ENCODE data around the gene B9D2. TPM values are rescaled to one million over a fixed set of nuclear protein-coding genes. Genes with fewer than 3 reads are reported as not detected.
A peak's percentile ranks its signal among the peaks of the same experiment; 100 is the strongest.

Gene B9D2
- polyA plus RNA-seq, 1 of the 3 experiments (the other 2 are of a cell fraction) = 13.3 TPM

DNA sequence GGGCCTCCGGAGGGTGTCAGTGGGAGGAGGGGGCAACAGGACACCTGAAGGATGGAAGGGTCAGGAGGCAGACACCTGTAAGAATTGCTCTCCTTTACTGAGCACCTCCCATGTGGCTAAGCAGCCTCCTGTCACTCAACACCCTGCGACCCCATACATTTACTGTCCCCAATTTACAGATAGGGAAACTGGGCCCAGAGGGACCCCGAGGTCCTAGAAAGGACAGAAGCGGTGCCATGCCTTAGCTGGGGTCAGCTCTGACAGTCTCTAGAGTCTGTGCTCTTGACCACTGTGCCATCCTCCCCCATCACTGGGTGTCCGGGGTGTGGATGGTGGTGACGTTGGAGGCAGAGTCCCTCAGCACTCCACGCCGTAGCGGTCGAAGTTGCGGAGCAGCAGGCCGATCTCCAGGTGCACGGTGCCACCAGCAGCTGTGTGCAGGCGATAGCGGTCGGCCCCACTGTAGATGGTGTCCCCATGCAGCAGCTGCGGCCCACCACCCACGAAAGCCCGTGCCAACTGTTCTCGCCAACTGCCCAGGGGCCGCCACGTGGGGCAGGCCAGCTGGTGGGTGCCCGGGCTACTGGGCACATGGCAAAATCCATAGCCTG lies 9.5 kb downstream of the B9D2 start:
- peaks cover 9% of the 10 kb centered on the region for H3F3A ChIP-seq (replicated peaks; ENCODE audit: insufficient read depth)
- H3K4me1 ChIP-seq (ENCODE audit: control insufficient read depth in 1 of 2, insufficient read depth in 2 of 2, low read depth in 1 of 2, low read length in 1 of 2) = peaks cover 0 to 34% of the 10 kb centered on the region in 2 experiments; a peak in 2 of 4 replicates
- no peak overlapping the region for H3K9ac ChIP-seq
- no peak for TF ChIP-seq MEF2A (IDR thresholded peaks at IDR 0.05; ENCODE audit: borderline replicate concordance, low read depth)
- TF ChIP-seq YY1 (IDR thresholded peaks at IDR 0.05; ENCODE audit: low read depth) = no peak
- no peak for TF ChIP-seq RFX5 (IDR thresholded peaks at IDR 0.05; ENCODE audit: low read length)
- TF ChIP-seq RAD21 (IDR thresholded peaks at IDR 0.05; ENCODE audit: low read length) = no peak
- TF ChIP-seq EZH2phosphoT487 (IDR thresholded peaks at IDR 0.05; ENCODE audit: borderline replicate concordance, low read depth) = no peak
- TF ChIP-seq, protein P1, sequence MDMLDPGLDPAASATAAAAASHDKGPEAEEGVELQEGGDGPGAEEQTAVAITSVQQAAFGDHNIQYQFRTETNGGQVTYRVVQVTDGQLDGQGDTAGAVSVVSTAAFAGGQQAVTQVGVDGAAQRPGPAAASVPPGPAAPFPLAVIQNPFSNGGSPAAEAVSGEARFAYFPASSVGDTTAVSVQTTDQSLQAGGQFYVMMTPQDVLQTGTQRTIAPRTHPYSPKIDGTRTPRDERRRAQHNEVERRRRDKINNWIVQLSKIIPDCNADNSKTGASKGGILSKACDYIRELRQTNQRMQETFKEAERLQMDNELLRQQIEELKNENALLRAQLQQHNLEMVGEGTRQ (IDR thresholded peaks at IDR 0.05; ENCODE audit: borderline replicate concordance, low read depth, low read length) = no peak
- TF ChIP-seq TAF1 (IDR thresholded peaks at IDR 0.05; ENCODE audit: borderline replicate concordance, low read depth, low read length) = no peak
- TF ChIP-seq, protein P2, sequence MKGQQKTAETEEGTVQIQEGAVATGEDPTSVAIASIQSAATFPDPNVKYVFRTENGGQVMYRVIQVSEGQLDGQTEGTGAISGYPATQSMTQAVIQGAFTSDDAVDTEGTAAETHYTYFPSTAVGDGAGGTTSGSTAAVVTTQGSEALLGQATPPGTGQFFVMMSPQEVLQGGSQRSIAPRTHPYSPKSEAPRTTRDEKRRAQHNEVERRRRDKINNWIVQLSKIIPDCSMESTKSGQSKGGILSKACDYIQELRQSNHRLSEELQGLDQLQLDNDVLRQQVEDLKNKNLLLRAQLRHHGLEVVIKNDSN (IDR thresholded peaks at IDR 0.05; ENCODE audit: borderline replicate concordance, low read depth) = no peak
- TF ChIP-seq FOSL2 (IDR thresholded peaks at IDR 0.05; ENCODE audit: borderline replicate concordance, low read depth) = no peak
- TF ChIP-seq CHD2 (IDR thresholded peaks at IDR 0.05; ENCODE audit: low read length, partially characterized antibody) = no peak
- TF ChIP-seq MXI1 (IDR thresholded peaks at IDR 0.05; ENCODE audit: low read depth, low read length) = no peak
- ChIA-PET POLR2A (no interaction called here), CTCF (interaction anchor here (0.6 to 3.6 kb wide), 7 partner anchors 9 to 150 kb away, joined by 3 to 15 read pairs (median 5); partner anchors contain the start of genes B9D2, CCDC97 and HNRNPUL1)
- no peak for DNase-seq
- peak overlapping the region in 1 of 2 experiments; percentile 79; a peak in 2 of 4 replicates for H3K27ac ChIP-seq (ENCODE audit: low read depth in 2 of 2, low read length in 1 of 2)
- H3K36me3 ChIP-seq (replicated peaks in 1 of 2; ENCODE audit: control insufficient read depth in 1 of 2, insufficient read depth in 2 of 2, low read length in 1 of 2) = peaks cover 0 to 6% of the 10 kb centered on the region in 2 experiments
- peak overlapping the region; percentile 99; the same call in 1 of the 2 replicates for H3K4me2 ChIP-seq
- peaks cover 38% of the 10 kb centered on the region for H4K20me1 ChIP-seq (ENCODE audit: insufficient read depth)
- WGBS (ENCODE audit: low lambda C conversion rate) = 82% methylated on average over 6 of the region's 23 CpGs
- H3K79me2 ChIP-seq (ENCODE audit: insufficient read depth) = peaks cover 42% of the 10 kb centered on the region
- H3K9me2 ChIP-seq = no peaks in the 10 kb centered on the region
- no peak overlapping the region for H2AFZ ChIP-seq (ENCODE audit: low read depth)
- no peaks in the 10 kb centered on the region for H3K9me3 ChIP-seq
- H3K27me3 ChIP-seq (ENCODE audit: insufficient read depth) = no peaks in the 10 kb centered on the region
- H3K4me3 ChIP-seq (ENCODE audit: low read depth in 2 of 2, low read length in 1 of 2) = peak overlapping the region; percentile 65 to 99; a peak in 3 of 4 replicates

DNA sequence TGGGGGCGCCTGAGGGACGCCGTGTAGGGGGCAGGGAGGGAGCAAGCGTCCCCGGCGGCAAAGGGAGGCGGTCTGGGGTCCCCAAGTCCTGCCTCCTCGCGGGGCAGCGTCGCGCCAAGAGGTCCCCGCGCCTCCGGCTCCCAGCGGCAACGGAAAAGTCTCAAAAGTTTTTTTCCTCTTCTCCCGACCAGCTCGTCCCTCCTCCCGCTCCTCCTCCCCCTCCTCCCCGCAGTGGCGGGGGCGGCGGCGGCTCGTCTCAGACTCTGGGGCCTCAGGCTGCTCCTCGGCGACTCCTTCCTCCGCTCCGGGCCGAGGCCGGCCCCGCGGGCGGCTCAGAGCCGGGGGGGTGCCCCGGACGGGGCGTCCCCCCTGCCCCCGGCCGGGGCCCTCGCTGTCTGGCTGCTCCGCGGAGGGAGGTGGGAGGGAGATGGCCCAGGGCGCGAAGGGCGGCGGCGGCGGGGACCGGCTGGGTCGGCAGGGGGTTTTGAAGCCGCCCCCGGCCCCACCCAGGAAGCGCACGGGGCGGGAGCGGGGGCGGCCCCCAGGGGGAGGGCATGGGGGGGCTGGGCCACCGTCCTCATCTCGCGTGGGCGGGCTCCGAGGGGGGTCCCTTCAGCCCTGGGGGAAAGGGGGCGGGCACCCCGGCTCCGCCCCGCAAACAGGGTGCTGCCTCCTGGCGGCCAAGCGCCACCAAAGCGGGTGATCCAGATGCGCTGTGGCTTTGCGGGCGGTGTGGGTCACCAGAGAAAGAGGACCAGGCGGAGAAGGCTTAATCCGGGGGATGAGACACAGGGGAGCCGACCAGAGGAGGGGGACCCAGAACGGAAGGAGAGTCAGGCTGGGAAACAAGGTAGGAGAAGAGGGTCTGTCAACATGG lies 10.2 kb downstream of the B9D2 start, which contains the start of gene TGFB1:
Gene TGFB1, minus strand, starts transcription at position 457 of the 877 bp plus-strand sequence. CDS start 878 bp downstream, outside the sequence.
- POLR2A ChIA-PET = interaction anchor here (1.6 kb wide), 1 partner anchor 10 kb away, joined by 4 read pairs; the partner anchor contains the start of gene B9D2
- peak; percentile 96 for DNase-seq
- no peak for TF ChIP-seq IRF3 (IDR thresholded peaks at IDR 0.05; ENCODE audit: low read depth, low read length)
- TF ChIP-seq SMC3 (IDR thresholded peaks at IDR 0.05; ENCODE audit: low read depth, low read length) = peak; percentile 57
- peak; percentile 91 for TF ChIP-seq ZBTB33 (IDR thresholded peaks at IDR 0.05; ENCODE audit: borderline replicate concordance, low read depth)
- peak; percentile 36; the same call in 1 of the 2 replicates for TF ChIP-seq TCF12 (IDR thresholded peaks at IDR 0.05)
- no peak for TF ChIP-seq MEF2A (IDR thresholded peaks at IDR 0.05; ENCODE audit: borderline replicate concordance, low read depth)
- TF ChIP-seq, protein P2 (IDR thresholded peaks at IDR 0.05; ENCODE audit: borderline replicate concordance, low read depth) = no peak
- TF ChIP-seq RXRA (IDR thresholded peaks at IDR 0.05; ENCODE audit: borderline replicate concordance, low read depth) = no peak
- TF ChIP-seq SIN3A (IDR thresholded peaks at IDR 0.05; ENCODE audit: borderline replicate concordance, low read depth, low read length) = peak; percentile 43; the same call in 1 of the 2 replicates
- no peak for TF ChIP-seq EP300 (IDR thresholded peaks at IDR 0.05; ENCODE audit: borderline replicate concordance in 1 of 2, low read depth in 1 of 2, low read length in 1 of 2)

More for the DNA sequence above, 10.2 kb downstream of the B9D2 start, which contains the start of gene TGFB1:
- Histone ChIP-seq H4K20me1 (ENCODE audit: insufficient read depth) (peaks cover 45% of the 10 kb centered on the region), H3K79me2 (ENCODE audit: insufficient read depth) (peaks cover 49% of the 10 kb centered on the region), H3K9me2 (no peaks in the 10 kb centered on the region), H2AFZ (ENCODE audit: low read depth) (no peak within 1 kb of the TSS), H3K9ac (peak within 1 kb of the TSS; percentile 92), H3K27me3 (ENCODE audit: insufficient read depth) (no peaks in the 10 kb centered on the region), H3K4me2 (peak within 1 kb of the TSS; percentile 99), H3K27ac (ENCODE audit: low read depth in 2 of 2, low read length in 1 of 2) (peak within 1 kb of the TSS; percentile 11 to 79), H3K4me3 (ENCODE audit: low read depth in 2 of 2, low read length in 1 of 2) (peak within 1 kb of the TSS; percentile 65 to 99), H3F3A (replicated peaks; ENCODE audit: insufficient read depth) (peaks cover 9% of the 10 kb centered on the region), H3K9me3 (no peaks in the 10 kb centered on the region), H3K4me1 (ENCODE audit: control insufficient read depth in 1 of 2, insufficient read depth in 2 of 2, low read depth in 1 of 2, low read length in 1 of 2) (peaks cover 0 to 34% of the 10 kb centered on the region in 2 experiments; a peak in 2 of 4 replicates), H3K36me3 (replicated peaks in 1 of 2; ENCODE audit: control insufficient read depth in 1 of 2, insufficient read depth in 2 of 2, low read length in 1 of 2) (peaks cover 0 to 13% of the 10 kb centered on the region in 2 experiments)
- CTCF ChIA-PET = interaction anchor here (0.6 to 3.6 kb wide), 16 partner anchors 9 to 151 kb away, joined by 3 to 29 read pairs (median 6); partner anchors contain the start of gene B9D2
- WGBS (ENCODE audit: low lambda C conversion rate) = under 1% methylated on average over 38 of the region's 78 CpGs

Data from SK-N-SH (cell line).